GM21528 (cell line): ENCODE results near the gene BANF2.

Experiments
- ATAC-seq: cut with Tn5 transposase; IDR thresholded peaks from one replicate; pipeline ENCODE4 v1.9.1; 2021; ENCODE audit warnings: mild to moderate bottlenecking, moderate library complexity; ENCODE audit not compliant: unreplicated experiment, low FRiP score

Gene BANF2

GRCh38 chr20:17663486-17663885 lies 36.3 kb upstream of the BANF2 start:
- ATAC-seq, result no peak

- ATAC-seq, result no peak
Measured at GRCh38 chr20:17664025-17664633, 35.6 kb upstream of the BANF2 start.

- no peak for ATAC-seq
Measured at GRCh38 chr20:17665756-17666155, 34.0 kb upstream of the BANF2 start.

GRCh38 chr20:17666481-17666880 lies 33.3 kb upstream of the BANF2 start:
- no peak for ATAC-seq

GRCh38 chr20:17667445-17667844 lies 32.3 kb upstream of the BANF2 start:
- ATAC-seq, result no peak

- no peak for ATAC-seq
Measured at GRCh38 chr20:17668432-17668831, 31.3 kb upstream of the BANF2 start.

- no peak for ATAC-seq
Measured at GRCh38 chr20:17669306-17669931, 30.3 kb upstream of the BANF2 start.

- ATAC-seq, result no peak
Measured at GRCh38 chr20:17671011-17671410, 28.8 kb upstream of the BANF2 start.

- ATAC-seq, result no peak
Measured at GRCh38 chr20:17671565-17671964, 28.2 kb upstream of the BANF2 start.

- ATAC-seq, result no peak
Measured at GRCh38 chr20:17673084-17673483, 26.7 kb upstream of the BANF2 start.

- ATAC-seq, result no peak
Measured at GRCh38 chr20:17674722-17675518, 24.8 kb upstream of the BANF2 start.

- no peak for ATAC-seq
Measured at GRCh38 chr20:17675519-17676377, 24.0 kb upstream of the BANF2 start.

GRCh38 chr20:17676378-17676759 lies 23.4 kb upstream of the BANF2 start:
- no peak for ATAC-seq

- no peak for ATAC-seq
Measured at GRCh38 chr20:17676942-17677341, 22.8 kb upstream of the BANF2 start.

- ATAC-seq, result no peak
Measured at GRCh38 chr20:17678295-17678694, 21.5 kb upstream of the BANF2 start.

GRCh38 chr20:17678886-17679285 lies 20.9 kb upstream of the BANF2 start:
- ATAC-seq, result no peak

- ATAC-seq, result no peak
Measured at GRCh38 chr20:17679941-17680835, 19.6 kb upstream of the BANF2 start.

GRCh38 chr20:17680836-17681725 lies 18.7 kb upstream of the BANF2 start:
- ATAC-seq, result peak; percentile 41

- ATAC-seq, result peak; percentile 9
Measured at GRCh38 chr20:17681726-17682102, 18.1 kb upstream of the BANF2 start.
